Urinary bladder (tissue), 2 donors: ENCODE results near the gene EID2. TPM values are rescaled to one million over a fixed set of nuclear protein-coding genes. Genes with fewer than 3 reads are reported as not detected.

Experiments
- polyA plus RNA-seq: library from polyadenylated mRNA; stranded (reverse); fragments of 200-250 nt; gene quantifications from one replicate; pipeline ENCODE4 v1.2.3, GENCODE V29; 2013
- small RNA-seq: library from RNA; depleted of rRNA; stranded (forward); fragments of <200 nt; gene quantifications from one replicate; pipeline ENCODE3, GENCODE V24; 2014
- total RNA-seq: library from RNA; depleted of rRNA; stranded (reverse); fragments of >200 nt; gene quantifications from one replicate; pipeline ENCODE4 v1.2.3, GENCODE V29; 2014
- donor health status: healthy.

EID2 gene
- total and polyA plus RNA-seq, 2 donors, result 10.9 to 13.8 TPM

Small RNAs within 50 kb of the gene (small RNA-seq; reads per million reads assigned to genes)
- gene RPS29P24, result not detected

Other genes starting within 250 kb of the EID2 start
- not detected for gene IFNL1, start 243.8 kb downstream of the EID2 start, total RNA-seq
- not detected for gene IFNL1, start 243.8 kb downstream of the EID2 start, polyA plus RNA-seq
- 0.48 TPM for gene LRFN1, start 219.3 kb downstream of the EID2 start, total RNA-seq
- gene LRFN1, start 219.3 kb downstream of the EID2 start, polyA plus RNA-seq, result 1.7 TPM
- 12.3 TPM for gene GMFG, start 204.1 kb downstream of the EID2 start, total RNA-seq
- gene GMFG, start 204.1 kb downstream of the EID2 start, polyA plus RNA-seq, result 34.3 TPM
- 37.3 TPM for gene SAMD4B, start 197.7 kb downstream of the EID2 start, total RNA-seq
- 118 TPM for gene SAMD4B, start 197.7 kb downstream of the EID2 start, polyA plus RNA-seq
- gene PAF1, start 149.1 kb downstream of the EID2 start, total RNA-seq, result 11.7 TPM
- 52.8 TPM for gene PAF1, start 149.1 kb downstream of the EID2 start, polyA plus RNA-seq
- gene MED29, start 148.8 kb downstream of the EID2 start, total RNA-seq, result 14.8 TPM
- 50.0 TPM for gene MED29, start 148.8 kb downstream of the EID2 start, polyA plus RNA-seq
- gene ZFP36, start 133.3 kb downstream of the EID2 start, total RNA-seq, result 13.0 TPM
- 759 TPM for gene ZFP36, start 133.3 kb downstream of the EID2 start, polyA plus RNA-seq
- 28.9 TPM for gene PLEKHG2, start 127.5 kb downstream of the EID2 start, total RNA-seq
- gene PLEKHG2, start 127.5 kb downstream of the EID2 start, polyA plus RNA-seq, result 30.5 TPM
- 27.7 TPM for gene RPS16, start 104.2 kb downstream of the EID2 start, total RNA-seq
- gene RPS16, start 104.2 kb downstream of the EID2 start, polyA plus RNA-seq, result 3,259 TPM
- gene SUPT5H, start 94.6 kb downstream of the EID2 start, total RNA-seq, result 24.8 TPM
- gene SUPT5H, start 94.6 kb downstream of the EID2 start, polyA plus RNA-seq, result 85.8 TPM
- gene TIMM50, start 59.3 kb downstream of the EID2 start, total RNA-seq, result 24.0 TPM
- gene TIMM50, start 59.3 kb downstream of the EID2 start, polyA plus RNA-seq, result 52.1 TPM
- gene DLL3, start 41.2 kb downstream of the EID2 start, total RNA-seq, result not detected
- not detected for gene DLL3, start 41.2 kb downstream of the EID2 start, polyA plus RNA-seq
- gene SELENOV, start 25.0 kb downstream of the EID2 start, total RNA-seq, result 0.37 TPM
- gene SELENOV, start 25.0 kb downstream of the EID2 start, polyA plus RNA-seq, result not detected
- gene EID2B, start 7.3 kb downstream of the EID2 start, total RNA-seq, result 5.3 TPM
- 6.9 TPM for gene EID2B, start 7.3 kb downstream of the EID2 start, polyA plus RNA-seq
- not detected for gene LGALS13, start 62.4 kb upstream of the EID2 start, total RNA-seq
- not detected for gene LGALS13, start 62.4 kb upstream of the EID2 start, polyA plus RNA-seq
- not detected for gene LGALS16, start 115.8 kb upstream of the EID2 start, total RNA-seq
- not detected for gene LGALS16, start 115.8 kb upstream of the EID2 start, polyA plus RNA-seq
- gene LGALS14, start 164.3 kb upstream of the EID2 start, total RNA-seq, result not detected
- gene LGALS14, start 164.3 kb upstream of the EID2 start, polyA plus RNA-seq, result not detected
- gene CLC, start 197.9 kb upstream of the EID2 start, total RNA-seq, result 0.90 TPM
- not detected for gene CLC, start 197.9 kb upstream of the EID2 start, polyA plus RNA-seq
- gene LEUTX, start 238.7 kb upstream of the EID2 start, total RNA-seq, result not detected
- not detected for gene LEUTX, start 238.7 kb upstream of the EID2 start, polyA plus RNA-seq